Stimulated activated CD8-positive, alpha-beta memory T cell treated with anti-CD3 and anti-CD28 coated beads, Interleukin-15, amount 100 ng/mL, for 1 hour (primary cell): Measurements from ENCODE around the gene KCNA4.
"Not testable (repeated sequence)": the region's sequence is repeated elsewhere in the genome, so short reads cannot be mapped to it uniquely, and the experiment has no call there.

Experiments
- DNase-seq: peaks from one replicate; pipeline ENCODE4 v3.0.0-alpha.2; 2020; ENCODE audit warnings: low read depth

KCNA4 gene

DNA sequence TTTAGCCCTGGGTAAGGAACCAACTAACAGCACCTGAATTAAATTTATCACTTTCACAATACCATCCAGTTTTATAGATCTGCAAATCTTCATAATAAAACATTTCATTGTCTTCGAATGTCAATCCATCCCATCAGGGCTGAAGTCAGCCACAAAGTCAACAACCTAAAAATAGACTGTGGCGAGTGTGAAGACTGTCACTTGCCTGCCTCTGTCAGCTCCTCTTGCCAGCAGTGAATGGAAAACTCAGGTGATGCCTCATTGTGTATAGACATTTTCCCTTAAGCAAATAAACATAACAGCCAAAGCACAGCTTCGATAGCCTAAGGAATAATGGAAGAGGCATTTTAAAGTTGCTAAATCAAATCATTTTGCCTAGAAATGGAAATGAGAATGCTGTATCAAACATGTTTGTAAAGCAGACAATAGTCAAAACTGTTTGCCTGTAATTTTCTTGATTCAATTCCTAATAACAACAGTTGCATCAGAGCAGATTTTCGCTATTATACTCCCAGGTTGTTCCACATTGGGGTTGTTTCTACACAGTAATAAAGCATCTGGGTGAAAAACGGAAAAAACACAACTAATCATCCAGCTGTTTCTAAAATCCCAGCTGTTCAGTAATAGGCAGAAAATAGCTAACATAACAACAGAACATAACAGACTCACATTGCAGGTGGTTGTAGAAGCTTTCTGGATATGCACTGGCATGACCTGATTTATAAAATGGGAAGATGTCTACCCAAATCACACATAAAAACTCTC, 15.7 kb downstream of the KCNA4 start:
- no peak for DNase-seq

DNA sequence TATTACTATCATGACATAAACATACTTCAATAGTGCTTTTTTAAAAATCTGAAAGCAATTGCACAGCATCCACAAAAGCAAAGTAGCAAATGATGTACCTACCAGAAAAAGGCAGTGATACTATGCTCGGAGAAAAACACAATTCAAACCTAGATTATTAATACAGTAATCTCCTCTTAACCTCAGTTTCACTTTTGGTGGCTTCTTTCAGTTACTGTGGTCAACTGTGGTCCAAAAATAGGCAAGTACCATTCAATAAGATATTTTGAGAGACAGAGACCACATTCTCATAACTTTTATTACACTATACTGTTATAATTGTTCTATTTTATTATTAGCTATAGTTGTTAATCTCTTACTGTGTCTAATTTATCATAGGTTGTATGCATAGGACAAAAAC, 20.8 kb downstream of the KCNA4 start:
- no peak for DNase-seq

DNA sequence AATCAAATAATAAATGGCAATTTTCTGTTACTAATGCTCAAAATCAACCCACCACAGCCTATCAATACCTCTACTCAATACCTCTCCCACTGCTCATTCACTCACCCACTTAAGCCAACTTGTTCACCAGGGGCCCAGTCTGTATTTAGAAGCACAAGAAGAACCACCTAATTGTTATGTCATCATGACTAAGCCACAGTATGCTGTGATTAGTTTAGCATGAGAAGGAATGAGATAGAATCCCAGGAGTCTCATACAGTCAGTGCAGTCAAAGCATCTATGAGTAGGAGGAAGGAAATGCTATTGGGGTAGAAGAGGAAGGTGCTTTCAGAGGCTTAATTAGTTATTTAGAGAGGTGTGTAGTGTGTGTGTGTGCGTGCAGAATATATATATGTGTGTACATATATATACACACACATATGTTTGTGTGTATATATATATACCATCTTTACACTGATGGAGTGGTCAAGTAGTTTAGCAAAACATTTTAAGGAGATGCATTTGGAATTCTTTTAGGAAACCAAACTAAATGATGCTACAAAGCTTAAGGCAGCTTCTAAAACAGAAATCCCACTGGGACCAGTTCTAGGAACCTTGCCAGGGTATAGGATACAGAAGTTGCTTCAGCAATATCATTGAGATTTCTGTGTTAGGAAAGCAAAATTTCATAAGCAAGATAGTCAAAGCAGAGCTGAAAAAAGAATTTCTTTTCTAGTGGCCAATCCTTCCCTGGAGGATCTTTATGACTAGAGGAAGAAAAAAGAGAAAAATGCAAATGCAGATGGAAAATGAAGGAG, 27.5 kb downstream of the KCNA4 start:
- no peak for DNase-seq

- DNase-seq = no peak
Observed at GRCh38 chr11:29985248-29985647, 31.6 kb downstream of the KCNA4 start.

GRCh38 chr11:29984544-29984943, 32.3 kb downstream of the KCNA4 start:
- DNase-seq = no peak

DNA sequence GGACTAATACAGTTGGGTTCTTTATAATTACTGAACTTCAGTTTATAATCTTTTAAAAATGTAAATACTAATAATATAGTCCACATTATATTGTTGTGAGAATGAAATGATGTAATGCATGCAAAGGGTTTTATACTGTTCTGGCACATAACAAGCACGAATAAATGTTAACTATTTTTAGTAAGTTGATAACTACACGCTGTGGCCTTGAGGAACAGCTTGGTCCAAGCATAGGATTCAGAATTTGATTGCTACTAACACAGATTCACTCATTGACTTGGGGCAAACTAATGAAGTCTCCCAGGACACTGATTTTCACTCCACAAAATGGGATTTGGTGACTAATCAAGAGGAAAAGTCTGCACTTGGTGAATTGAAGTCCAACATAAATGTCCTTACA, 38.3 kb downstream of the KCNA4 start:
- no peak for DNase-seq

DNA sequence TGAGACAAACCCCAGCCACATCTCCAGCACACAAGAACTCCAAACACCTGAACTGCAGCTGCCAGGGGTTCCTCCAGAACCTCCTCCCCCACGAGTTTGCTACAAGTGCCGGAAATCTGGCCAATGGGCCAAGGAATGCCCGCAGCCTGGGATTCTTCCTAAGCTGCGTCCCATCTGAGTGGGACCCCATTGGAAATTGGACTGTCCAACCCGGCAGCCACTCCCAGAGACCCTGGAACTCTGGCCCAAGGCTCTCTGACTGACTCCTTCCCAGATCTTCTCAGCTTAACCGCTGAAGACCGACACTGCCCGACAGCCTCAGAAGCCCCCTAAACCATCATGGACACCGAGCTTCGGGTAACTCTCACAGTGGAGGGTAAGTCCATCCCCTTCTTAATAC, 41.2 kb downstream of the KCNA4 start:
- DNase-seq = not testable (repeated sequence)

DNA sequence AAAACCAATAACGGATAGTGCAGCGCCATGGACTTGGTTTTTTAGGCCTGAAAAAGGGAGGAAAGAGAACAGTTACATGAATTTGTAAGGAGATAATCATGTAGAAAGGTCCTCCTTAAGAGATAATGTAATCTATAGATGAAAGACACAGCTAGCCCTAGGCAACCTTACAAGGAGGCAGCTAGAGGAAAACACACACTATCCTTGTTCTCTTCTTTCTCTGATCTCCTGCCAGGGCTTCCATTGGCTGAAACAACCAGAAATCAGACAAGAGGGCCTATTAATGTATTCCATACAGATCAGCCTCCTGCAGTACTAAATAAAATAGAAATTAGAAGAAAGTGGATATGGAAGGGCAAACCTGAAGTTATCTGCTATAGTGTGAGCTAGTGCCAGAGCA, 53.0 kb downstream of the KCNA4 start:
- no peak for DNase-seq

- no peak for DNase-seq
Observed at GRCh38 chr11:29963036-29963435, 53.8 kb downstream of the KCNA4 start.

DNA sequence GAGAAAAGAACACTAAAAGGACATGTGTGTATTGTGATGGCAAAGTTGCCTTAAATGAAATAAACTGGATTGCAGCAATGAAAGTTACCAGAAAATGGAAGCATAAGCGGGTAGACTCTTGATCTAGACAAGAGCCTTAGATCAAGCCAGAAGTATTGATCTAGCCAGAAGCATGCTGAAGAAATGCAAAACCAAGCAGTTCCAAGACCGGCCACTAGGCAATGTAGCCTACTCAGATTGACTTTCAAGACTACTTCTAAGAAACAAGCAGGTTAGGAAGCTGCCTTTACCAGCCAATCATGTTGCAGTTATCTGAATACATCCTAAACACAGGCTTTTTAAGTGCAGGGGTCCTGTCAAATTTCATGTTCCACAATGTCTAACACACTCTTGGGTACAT, 54.6 kb downstream of the KCNA4 start:
- DNase-seq = no peak
